Mammary epithelial cell (primary cell): ENCODE results near the gene SLC25A44.

Source experiments
- CTCF ChIP-seq, 2 donors: IDR thresholded peaks in 1 of 2; conservative IDR thresholded peaks in 1 of 2; 2 replicates each; pipeline ENCODE4 v1.5.1; 2011 to 2012; ENCODE audit warnings: inconsistent platforms in 2 of 2, low read length in 2 of 2, mild to moderate bottlenecking in 2 of 2, control low read depth in 1 of 2, low read depth in 1 of 2; ENCODE audit not compliant: insufficient read depth in 1 of 2; ENCODE audit errors: extremely low read depth in 1 of 2
- EZH2 ChIP-seq: IDR thresholded peaks from 2 replicates; pipeline ENCODE4 v1.6.1; 2012; ENCODE audit warnings: low read length, inconsistent platforms, borderline replicate concordance

- TF ChIP-seq EZH2 (no peak), CTCF (conservative IDR thresholded peaks at IDR 0.05 in 1 of 2, IDR thresholded peaks at IDR 0.05 in 1 of 2; ENCODE audit: extremely low read depth in 1 of 2, insufficient read depth in 1 of 2, low read depth in 1 of 2, low read length in 2 of 2) (no peak)
Observed at GRCh38 chr1:156257711-156258110, 63.8 kb downstream of the SLC25A44 start.
